ENCODE data around the gene OSCP1. TPM values are rescaled to one million over a fixed set of nuclear protein-coding genes. Genes with fewer than 3 reads are reported as not detected.
A peak's percentile ranks its signal among the peaks of the same experiment; 100 is the strongest.

OSCP1 gene
- total RNA-seq, 1 experiment from 2014 or later = 5.5 TPM

- in situ Hi-C loops (cut with HindIII; ENCODE audit: low pct_unique_long_range_greater_than_20kb, low sequenced_read_pairs) = no loop called here
- ATAC-seq = peak; percentile 83
- H3K27me3 ChIP-seq (ENCODE audit: control insufficient read depth, insufficient read depth, low read length) = no peaks in the 10 kb centered on the region
- ChIA-PET POLR2A (no interaction called here), CTCF (interaction anchor here (0.7 kb wide), 1 partner anchor 16 kb away, joined by 3 read pairs; no protein-coding TSS in a partner anchor)
- peak; percentile 98 for DNase-seq (ENCODE audit: low read depth, low spot score)
- BruUV-seq (replicated peaks) = TSS peak; percentile 95
- H3K4me3 ChIP-seq (ENCODE audit: low read depth in 2 of 2, low read length in 2 of 2) = peak overlapping the region; percentile 68 to 89
- intact Hi-C loops (cut with micrococcal nuclease; ENCODE audit: unreplicated experiment) = loop anchor here (5.0 kb wide), 1 partner anchor 36 kb away; no protein-coding TSS in a partner anchor
- no peaks in the 10 kb centered on the region for H3K9me3 ChIP-seq (ENCODE audit: control insufficient read depth, insufficient read depth, low read depth, low read length)
- no peaks in the 10 kb centered on the region; the same call in 1 of the 2 replicates for H3K36me3 ChIP-seq (ENCODE audit: control insufficient read depth, insufficient read depth, low read length)
- TF ChIP-seq SIN3A (IDR thresholded peaks at IDR 0.05; ENCODE audit: borderline replicate concordance, insufficient read depth, low read depth, low read length) = peak; percentile 98
- TF ChIP-seq CTCF (IDR thresholded peaks at IDR 0.05) = no peak
- peak; percentile 81 for TF ChIP-seq POLR2AphosphoS5 (IDR thresholded peaks at IDR 0.05; ENCODE audit: low read depth, low read length)
- peaks cover 27% of the 10 kb centered on the region for H3K4me1 ChIP-seq (ENCODE audit: control insufficient read depth, insufficient read depth, low read length)
- peak overlapping the region; percentile 99 for H3K27ac ChIP-seq (ENCODE audit: low read length)
These were observed 63.7 kb downstream of the OSCP1 start for GRCh38 chr1:36386265-36387140.

- Histone ChIP-seq H3K4me1 (ENCODE audit: control insufficient read depth, insufficient read depth, low read length) (peaks cover 33% of the 10 kb centered on the region), H3K36me3 (ENCODE audit: control insufficient read depth, insufficient read depth, low read length) (no peaks in the 10 kb centered on the region; the same call in 1 of the 2 replicates), H3K27ac (ENCODE audit: low read length) (peak within 1 kb of the TSS; percentile 99), H3K9me3 (ENCODE audit: control insufficient read depth, insufficient read depth, low read depth, low read length) (no peaks in the 10 kb centered on the region), H3K27me3 (ENCODE audit: control insufficient read depth, insufficient read depth, low read length) (no peaks in the 10 kb centered on the region), H3K4me3 (ENCODE audit: low read depth in 2 of 2, low read length in 2 of 2) (peak within 1 kb of the TSS; percentile 90 to 94)
- peak; percentile 95 for DNase-seq (ENCODE audit: low read depth, low spot score)
- TF ChIP-seq SIN3A (IDR thresholded peaks at IDR 0.05; ENCODE audit: borderline replicate concordance, insufficient read depth, low read depth, low read length) (no peak; the same call in 1 of the 2 replicates), TCF7L2 (IDR thresholded peaks at IDR 0.05; ENCODE audit: low read depth, low read length) (peak; percentile 22; the same call in 1 of the 2 replicates), CTCF (IDR thresholded peaks at IDR 0.05) (no peak)
- BruUV-seq (replicated peaks) = no TSS peak
- ChIA-PET CTCF (interaction anchor here (0.9 kb wide), 1 partner anchor 43 kb away, joined by 3 read pairs; no protein-coding TSS in a partner anchor), POLR2A (interaction anchor here (0.6 kb wide), 1 partner anchor 1189 kb away, joined by 4 read pairs; no protein-coding TSS in a partner anchor)
- intact Hi-C loops (cut with micrococcal nuclease; ENCODE audit: unreplicated experiment) = loop anchor here (5.0 kb wide), 1 partner anchor 37 kb away; no protein-coding TSS in a partner anchor
- ATAC-seq = peak; percentile 95
- in situ Hi-C loops (cut with HindIII; ENCODE audit: low pct_unique_long_range_greater_than_20kb, low sequenced_read_pairs) = no loop called here
These were observed 64.6 kb downstream of the OSCP1 start, which contains the start of gene STK40 for GRCh38 chr1:36385410-36386264. Gene STK40, minus strand, starts transcription at chr1:36385924. Its CDS starts 24,592 bp downstream, at chr1:36361332.
